VCaP (cell line): ENCODE data around the gene SLC25A40.

ENCODE experiments used
- H3K27ac ChIP-seq: fragments of 450-650 bp; 2 replicates; pipeline ENCODE4 v1.5.1; 2017
- TF ChIP-seq, protein P1 (sequence below): fragments of 450-650 bp; conservative IDR thresholded peaks from 2 replicates; pipeline ENCODE4 v1.5.1; 2017; ENCODE audit warnings: mild to moderate bottlenecking, moderate library complexity

The SLC25A40 gene

DNA sequence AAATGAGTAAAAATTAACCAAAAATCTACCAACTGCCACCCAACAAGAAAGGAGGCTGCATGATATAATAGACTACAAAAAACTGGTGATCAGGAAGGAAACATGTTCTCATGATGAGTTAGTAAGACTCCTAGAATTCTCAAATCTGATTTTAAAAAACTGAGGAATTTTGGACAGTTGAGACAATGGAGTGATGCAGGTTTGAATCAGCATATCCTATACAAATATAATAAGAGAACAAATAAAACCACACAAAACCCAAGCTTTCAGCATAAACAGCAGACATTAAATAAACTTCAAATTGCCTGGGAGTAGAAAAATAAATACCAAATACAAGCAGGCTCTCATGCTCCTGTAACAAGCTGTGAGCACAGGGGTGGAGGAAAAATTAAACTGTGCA lies 57.8 kb downstream of the SLC25A40 start:
- no peak overlapping the region for H3K27ac ChIP-seq
- TF ChIP-seq, protein P1, sequence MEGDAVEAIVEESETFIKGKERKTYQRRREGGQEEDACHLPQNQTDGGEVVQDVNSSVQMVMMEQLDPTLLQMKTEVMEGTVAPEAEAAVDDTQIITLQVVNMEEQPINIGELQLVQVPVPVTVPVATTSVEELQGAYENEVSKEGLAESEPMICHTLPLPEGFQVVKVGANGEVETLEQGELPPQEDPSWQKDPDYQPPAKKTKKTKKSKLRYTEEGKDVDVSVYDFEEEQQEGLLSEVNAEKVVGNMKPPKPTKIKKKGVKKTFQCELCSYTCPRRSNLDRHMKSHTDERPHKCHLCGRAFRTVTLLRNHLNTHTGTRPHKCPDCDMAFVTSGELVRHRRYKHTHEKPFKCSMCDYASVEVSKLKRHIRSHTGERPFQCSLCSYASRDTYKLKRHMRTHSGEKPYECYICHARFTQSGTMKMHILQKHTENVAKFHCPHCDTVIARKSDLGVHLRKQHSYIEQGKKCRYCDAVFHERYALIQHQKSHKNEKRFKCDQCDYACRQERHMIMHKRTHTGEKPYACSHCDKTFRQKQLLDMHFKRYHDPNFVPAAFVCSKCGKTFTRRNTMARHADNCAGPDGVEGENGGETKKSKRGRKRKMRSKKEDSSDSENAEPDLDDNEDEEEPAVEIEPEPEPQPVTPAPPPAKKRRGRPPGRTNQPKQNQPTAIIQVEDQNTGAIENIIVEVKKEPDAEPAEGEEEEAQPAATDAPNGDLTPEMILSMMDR: no peak

DNA sequence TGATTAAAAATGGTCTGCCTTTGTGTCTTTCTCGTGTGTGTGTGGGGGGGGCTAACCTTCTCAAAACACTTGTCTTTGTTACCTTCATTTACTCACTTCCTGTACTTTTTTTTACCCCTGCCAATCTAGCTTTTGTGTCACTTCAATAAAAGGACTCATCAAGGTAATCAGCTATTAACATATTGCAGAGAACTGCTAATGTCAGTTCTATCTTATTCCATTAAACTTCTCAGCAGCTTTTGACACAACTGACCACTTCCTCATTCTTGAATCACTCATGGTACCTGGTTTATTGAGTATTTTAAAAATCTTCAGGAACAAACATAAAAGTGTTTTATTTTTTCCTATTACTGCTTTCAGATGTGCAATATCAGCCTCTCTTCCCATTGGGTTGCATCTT lies 59.8 kb downstream of the SLC25A40 start:
- no peak overlapping the region for H3K27ac ChIP-seq
- TF ChIP-seq, protein P1: no peak

DNA sequence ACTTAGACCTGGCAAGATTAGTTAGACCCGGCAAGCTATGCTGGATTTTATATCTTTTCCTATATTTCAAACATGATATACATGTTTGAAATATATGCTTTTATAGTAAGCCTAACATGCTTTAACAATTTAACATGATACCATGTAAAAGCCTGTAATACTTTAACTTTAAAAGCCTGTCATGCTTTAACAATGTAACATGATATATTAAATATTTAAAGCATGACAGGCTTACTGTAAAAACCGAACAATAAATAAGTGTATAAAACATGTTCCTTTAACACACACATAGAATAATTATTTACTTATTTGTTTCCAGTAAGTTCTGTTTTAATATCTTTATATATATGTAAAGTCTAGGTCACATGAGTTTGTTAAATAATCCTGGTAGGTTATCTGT lies 65.4 kb downstream of the SLC25A40 start:
- peak overlapping the region; percentile 75 for H3K27ac ChIP-seq
- TF ChIP-seq, protein P1: no peak

DNA sequence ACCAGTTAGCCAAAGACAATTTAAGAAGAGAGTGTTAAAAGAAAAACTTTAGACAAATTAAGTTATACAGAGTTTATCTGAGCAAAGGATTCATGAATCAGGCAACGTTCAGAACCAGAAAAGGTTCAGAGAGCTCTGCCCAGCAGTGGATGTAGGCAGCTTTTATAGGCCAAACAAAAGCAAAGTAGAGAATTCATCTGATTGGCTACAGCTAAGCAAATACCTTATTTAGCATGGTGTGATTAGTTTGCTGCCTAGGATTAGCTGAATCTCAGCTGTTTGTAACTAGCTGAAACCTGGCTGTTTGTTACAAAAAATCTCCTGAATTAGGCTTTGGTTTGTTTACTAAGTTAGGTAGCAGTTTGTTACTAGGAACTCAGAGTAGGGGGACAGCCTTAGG lies 66.0 kb downstream of the SLC25A40 start:
- H3K27ac ChIP-seq: peak overlapping the region; percentile 75
- TF ChIP-seq, protein P1: no peak

DNA sequence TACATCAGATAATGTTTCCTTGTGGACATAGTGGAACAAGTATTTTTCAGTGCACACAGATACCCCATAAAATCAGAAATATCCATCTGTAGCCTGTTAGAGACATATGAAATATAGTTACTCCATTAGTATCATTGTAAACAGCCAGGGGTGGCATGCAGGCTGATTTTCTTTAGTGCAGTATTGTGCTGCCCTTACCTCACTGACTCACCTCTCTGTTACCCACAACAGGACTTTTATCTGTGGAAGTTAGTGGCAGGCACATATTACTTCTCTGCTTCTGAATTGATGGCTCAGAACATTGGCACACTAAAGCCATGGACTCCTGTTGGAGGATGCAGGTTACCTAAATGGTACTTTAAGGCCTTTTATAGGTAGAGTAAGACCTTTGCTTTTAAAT lies 70.0 kb downstream of the SLC25A40 start:
- TF ChIP-seq, protein P1: no peak
- peak overlapping the region; percentile 29 for H3K27ac ChIP-seq

DNA sequence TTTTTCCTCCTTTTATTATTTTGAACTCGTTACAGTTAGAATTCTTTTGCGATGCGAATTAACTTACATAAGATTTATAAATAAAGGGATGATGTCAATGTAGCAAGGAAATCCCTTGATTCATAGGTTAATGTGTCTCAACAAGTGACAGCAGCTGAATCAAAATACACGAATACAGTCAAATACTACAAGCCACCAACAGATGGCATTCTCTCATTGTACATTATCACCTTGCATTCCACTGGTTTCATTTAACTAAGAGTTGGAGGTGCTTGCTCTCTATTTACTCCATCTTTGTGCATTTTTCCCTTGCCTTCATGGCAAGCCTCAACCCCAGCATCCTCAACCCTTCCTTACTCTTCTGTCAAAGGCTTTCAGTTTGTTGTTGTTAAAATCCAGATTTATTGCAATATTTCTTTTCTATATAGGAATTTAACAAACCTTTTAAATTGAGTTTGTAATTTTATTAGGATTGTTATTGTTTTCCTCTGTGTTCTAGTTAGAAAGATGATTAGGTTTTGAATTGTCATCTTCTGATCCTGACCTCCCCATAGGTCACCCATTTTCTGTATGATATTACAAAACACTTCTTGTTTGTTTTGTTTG lies 78.3 kb downstream of the SLC25A40 start:
- TF ChIP-seq, protein P1: peak; percentile 85
- H3K27ac ChIP-seq: no peak overlapping the region

DNA sequence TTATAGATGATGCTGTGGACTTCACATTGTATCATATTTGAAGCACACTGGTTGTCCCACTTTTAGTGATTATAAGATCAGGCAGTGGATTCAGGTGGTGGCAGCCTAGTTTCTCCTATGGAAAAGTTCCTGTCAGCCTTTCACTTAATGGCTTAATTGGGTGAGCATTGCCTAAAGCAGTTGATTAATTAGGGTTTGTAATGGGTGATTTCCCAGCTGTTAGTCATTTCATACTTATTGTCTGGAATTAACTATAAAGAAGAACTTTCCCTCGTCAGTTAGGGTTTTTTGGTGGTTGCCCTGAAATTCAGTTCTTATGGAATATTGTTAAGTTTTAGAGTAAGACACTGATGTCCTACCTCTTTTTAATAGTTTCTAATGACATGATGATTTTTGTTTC lies 78.8 kb downstream of the SLC25A40 start:
- TF ChIP-seq, protein P1: no peak
- H3K27ac ChIP-seq: no peak overlapping the region
